HepG2 (cell line): ENCODE measurements around the gene DRAXIN. TPM values are rescaled to one million over a fixed set of nuclear protein-coding genes. Genes with fewer than 3 reads are reported as not detected.

Experiments
- FOXJ3 ChIP-seq: sonication (generic); formaldehyde crosslinking; IDR thresholded peaks from 2 replicates; pipeline ENCODE4 v1.4.0; 2020; ENCODE audit warnings: missing genetic modification reagents, mild to moderate bottlenecking, borderline replicate concordance
- FOXO1 ChIP-seq: sonication (generic); formaldehyde crosslinking; IDR thresholded peaks from 2 replicates; pipeline ENCODE4 v1.4.0; 2020; ENCODE audit warnings: missing genetic modification reagents
- GATAD1 ChIP-seq: IDR thresholded peaks from 2 replicates; pipeline ENCODE4 v1.6.1; 2016; ENCODE audit warnings: missing genetic modification reagents, missing compliant biosample characterization
- HDAC6 ChIP-seq: fragments of 200-600 bp; sonication (generic); IDR thresholded peaks from 2 replicates; pipeline ENCODE4 v1.7.0; 2017; ENCODE audit warnings: mild to moderate bottlenecking, antibody characterized with exemption, low read length, low read depth
- HNRNPUL1 ChIP-seq: fragments of 200-400 bp; formaldehyde crosslinking; IDR thresholded peaks from 2 replicates; pipeline ENCODE4 v1.6.1; 2017; ENCODE audit warnings: low read depth, mild to moderate bottlenecking, low read length, moderate library complexity
- HOMEZ ChIP-seq: IDR thresholded peaks from 2 replicates; pipeline ENCODE4 v1.6.1; 2016; ENCODE audit warnings: low read depth
- HOXD1 ChIP-seq: sonication (generic); formaldehyde crosslinking; IDR thresholded peaks from 2 replicates; pipeline ENCODE4 v1.5.0; 2020; ENCODE audit warnings: missing genetic modification reagents
- MATR3 ChIP-seq: sonication (generic); formaldehyde crosslinking; IDR thresholded peaks from 2 replicates; pipeline ENCODE4 v1.4.0; 2020; ENCODE audit warnings: missing genetic modification reagents
- MBNL3 ChIP-seq: fragments of 250-450 bp; sonication (Bioruptor Pico); conservative IDR thresholded peaks from 2 replicates; pipeline ENCODE4 v1.8.0; 2022; ENCODE audit warnings: mild to moderate bottlenecking, inconsistent platforms
- MEIS2 ChIP-seq: sonication (generic); formaldehyde crosslinking; IDR thresholded peaks from 2 replicates; pipeline ENCODE4 v1.9.0; 2021; ENCODE audit warnings: mild to moderate bottlenecking, missing genetic modification reagents
- MTA3 ChIP-seq: sonication (generic); formaldehyde crosslinking; IDR thresholded peaks from 2 replicates; pipeline ENCODE4 v1.4.0; 2020; ENCODE audit warnings: missing genetic modification reagents
- NFIB ChIP-seq: sonication (generic); formaldehyde crosslinking; IDR thresholded peaks from 2 replicates; pipeline ENCODE4 v1.9.0; 2021; ENCODE audit warnings: missing genetic modification reagents, mild to moderate bottlenecking, borderline replicate concordance
- PHF8 ChIP-seq: sonication (generic); formaldehyde crosslinking; IDR thresholded peaks from 2 replicates; pipeline ENCODE4 v1.5.0; 2020; ENCODE audit warnings: missing genetic modification reagents
- RBM22 ChIP-seq: fragments of 200-400 bp; formaldehyde crosslinking; optimal IDR thresholded peaks from 2 replicates; pipeline ENCODE3; 2017; ENCODE audit warnings: mild to moderate bottlenecking, low read length, moderate library complexity
- RFX3 ChIP-seq: IDR thresholded peaks from 2 replicates; pipeline ENCODE4 v1.6.1; 2016; ENCODE audit warnings: missing biosample characterization, missing genetic modification reagents
- SIN3A ChIP-seq: IDR thresholded peaks from 2 replicates; pipeline ENCODE4 v1.6.1; 2011; ENCODE audit warnings: low read depth, mild to moderate bottlenecking, control low read depth, low read length, borderline replicate concordance
- TBX2 ChIP-seq: sonication (generic); formaldehyde crosslinking; IDR thresholded peaks from 2 replicates; pipeline ENCODE4 v1.5.0; 2020; ENCODE audit warnings: missing genetic modification reagents, mild to moderate bottlenecking, borderline replicate concordance
- U2AF2 ChIP-seq: fragments of 200-400 bp; formaldehyde crosslinking; IDR thresholded peaks from 2 replicates; pipeline ENCODE4 v1.6.1; 2017; ENCODE audit warnings: low read depth, mild to moderate bottlenecking, low read length
- ZMYM3 ChIP-seq: sonication (generic); formaldehyde crosslinking; IDR thresholded peaks from 2 replicates; pipeline ENCODE4 v1.5.1; 2020; ENCODE audit warnings: mild to moderate bottlenecking, missing genetic modification reagents
- ZNF263 ChIP-seq: sonication (generic); formaldehyde crosslinking; IDR thresholded peaks from 2 replicates; pipeline ENCODE4 v1.4.0; 2020; ENCODE audit warnings: missing genetic modification reagents
- ZNF276 ChIP-seq: sonication (generic); formaldehyde crosslinking; IDR thresholded peaks from 2 replicates; pipeline ENCODE4 v1.4.0; 2020; ENCODE audit warnings: mild to moderate bottlenecking, low read depth, missing genetic modification reagents
- ZNF34 ChIP-seq: sonication (generic); formaldehyde crosslinking; IDR thresholded peaks from 2 replicates; pipeline ENCODE4 v1.4.0; 2020; ENCODE audit warnings: mild to moderate bottlenecking, missing genetic modification reagents, borderline replicate concordance
- ZNF350 ChIP-seq: sonication (generic); formaldehyde crosslinking; IDR thresholded peaks from 2 replicates; pipeline ENCODE4 v1.4.0; 2020; ENCODE audit warnings: mild to moderate bottlenecking, low read depth, missing genetic modification reagents, borderline replicate concordance
- ZNF431 ChIP-seq: sonication (generic); formaldehyde crosslinking; IDR thresholded peaks from 2 replicates; pipeline ENCODE4 v1.9.0; 2022; ENCODE audit warnings: missing genetic modification reagents, low read depth, mild to moderate bottlenecking, borderline replicate concordance
- ZNF558 ChIP-seq: sonication (generic); formaldehyde crosslinking; IDR thresholded peaks from 2 replicates; pipeline ENCODE4 v1.9.0; 2022; ENCODE audit warnings: mild to moderate bottlenecking, missing genetic modification reagents, borderline replicate concordance
- ZNF672 ChIP-seq: sonication (generic); formaldehyde crosslinking; IDR thresholded peaks from 2 replicates; pipeline ENCODE4 v1.8.1; 2022; ENCODE audit warnings: missing genetic modification reagents
- ZNF674 ChIP-seq: sonication (generic); formaldehyde crosslinking; IDR thresholded peaks from 2 replicates; pipeline ENCODE4 v1.5.0; 2020; ENCODE audit warnings: low read depth, mild to moderate bottlenecking, missing genetic modification reagents
- ZSCAN31 ChIP-seq: sonication (generic); formaldehyde crosslinking; IDR thresholded peaks from 2 replicates; pipeline ENCODE4 v1.5.0; 2020; ENCODE audit warnings: low read depth, mild to moderate bottlenecking, missing genetic modification reagents
- polyA plus RNA-seq, 8 experiments: library from polyadenylated mRNA; depleted of rRNA in 3 of 8; stranded (reverse) in 7 of 8; unstranded in 1 of 8; fragments of >200 nt; fragmentation: Illumina TruSeq in 4 of 8; extraction: Trizol in 4 of 8; gene quantifications; 2 replicates each; pipeline versions ENCODE4 v1.2.1 to v1.2.3, GENCODE V29; 2011 to 2016; ENCODE audit warnings: low read depth in 4 of 8, missing spikeins in 1 of 8, mixed read lengths in 1 of 8; ENCODE audit not compliant: insufficient read depth in 1 of 8
- total RNA-seq, 5 experiments: library from RNA; depleted of rRNA; stranded (reverse); fragments of >200 nt; fragmentation: Illumina TruSeq; extraction: Trizol; gene quantifications; 2 replicates each; pipeline ENCODE4 v1.2.3, GENCODE V29; 2016; ENCODE audit warnings: low read depth in 1 of 5

The DRAXIN gene
- total and polyA plus RNA-seq, 2 of the 13 experiments (the other 11 are each of a cell fraction or from before 2014, with no cell fraction given) = 0.02 TPM; not detected in 1

DNA sequence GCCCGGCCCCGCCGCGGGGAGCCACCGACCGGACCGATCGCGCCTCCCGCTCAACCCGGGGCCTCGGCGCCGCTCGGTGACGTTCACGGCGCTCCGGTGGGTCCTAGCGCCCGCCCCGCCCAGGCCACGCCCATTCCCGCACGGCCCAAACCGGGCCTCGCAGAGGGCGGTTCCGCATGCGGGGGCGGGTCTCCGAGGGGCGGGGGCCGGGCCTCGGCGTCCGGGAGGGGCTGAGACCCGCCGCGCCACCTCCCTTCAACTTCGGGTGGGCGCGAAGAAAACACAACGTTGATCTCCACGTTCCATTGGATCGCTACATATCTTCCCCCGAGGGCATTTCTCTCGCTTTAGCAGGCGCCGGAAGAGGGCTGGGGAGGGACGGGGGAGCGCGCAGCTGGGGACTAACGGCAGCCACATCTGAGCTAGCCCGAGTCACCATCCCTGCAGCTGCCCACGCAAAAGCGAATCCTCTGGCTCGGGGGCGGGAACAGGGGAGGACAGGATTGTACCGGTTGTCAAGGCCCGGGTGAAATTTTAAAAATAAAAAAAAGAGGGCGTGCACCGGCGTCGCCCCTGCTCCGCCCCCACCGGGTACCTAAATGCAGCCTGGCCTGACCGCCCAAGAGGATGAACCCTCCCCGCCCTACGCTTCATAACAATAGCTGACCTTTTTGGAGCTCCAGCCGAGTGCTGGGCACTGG, 10.3 kb upstream of the DRAXIN start, which contains the start of gene MAD2L2 (continued):
- TF ChIP-seq HOMEZ (CRISPR knock-in tag) (no peak), ZNF558 (CRISPR knock-in tag) (peak; percentile 64; the same call in 1 of the 2 replicates), ZNF431 (CRISPR knock-in tag) (no peak), HNRNPUL1 (no peak), ZSCAN31 (CRISPR knock-in tag) (no peak), ZNF276 (no peak), FOXJ3 (CRISPR knock-in tag) (no peak), SIN3A (peak; percentile 44; the same call in 1 of the 2 replicates), MTA3 (no peak), ZNF263 (CRISPR knock-in tag) (no peak), HDAC6 (no peak), MBNL3 (CRISPR knock-in tag) (no peak), NFIB (CRISPR knock-in tag) (no peak), ZNF34 (CRISPR knock-in tag) (0 out of 2 replicates have a peak, but pooled peaks have one; percentile 54), RBM22 (no peak), GATAD1 (CRISPR knock-in tag) (peak; percentile 82), ZNF674 (no peak; the same call in 1 of the 2 replicates), TBX2 (peak; percentile 38; the same call in 1 of the 2 replicates), U2AF2 (no peak), RFX3 (CRISPR knock-in tag) (no peak), PHF8 (peak; percentile 63), FOXO1 (CRISPR knock-in tag) (no peak), ZNF350 (CRISPR knock-in tag) (no peak), ZMYM3 (no peak; the same call in 1 of the 2 replicates), ZNF672 (CRISPR knock-in tag) (no peak), HOXD1 (no peak), MEIS2 (no peak), MATR3 (no peak)
